GM12875 (cell line): ENCODE data around the gene PHKG1.
"Not testable (repeated sequence)": the region's sequence is repeated elsewhere in the genome, so short reads cannot be mapped to it uniquely, and the experiment has no call there.

Source experiments
- H3K4me3 ChIP-seq: one replicate; pipeline ENCODE4 v1.5.1; 2011; ENCODE audit warnings: low read depth, low read length, control low read depth
- CTCF ChIP-seq: IDR thresholded peaks from 2 replicates; pipeline ENCODE4 v1.5.1; 2011; ENCODE audit warnings: low read depth, mild to moderate bottlenecking, control low read depth, inconsistent platforms, low read length, moderate library complexity, borderline replicate concordance; ENCODE audit not compliant: insufficient read depth

The PHKG1 gene

DNA sequence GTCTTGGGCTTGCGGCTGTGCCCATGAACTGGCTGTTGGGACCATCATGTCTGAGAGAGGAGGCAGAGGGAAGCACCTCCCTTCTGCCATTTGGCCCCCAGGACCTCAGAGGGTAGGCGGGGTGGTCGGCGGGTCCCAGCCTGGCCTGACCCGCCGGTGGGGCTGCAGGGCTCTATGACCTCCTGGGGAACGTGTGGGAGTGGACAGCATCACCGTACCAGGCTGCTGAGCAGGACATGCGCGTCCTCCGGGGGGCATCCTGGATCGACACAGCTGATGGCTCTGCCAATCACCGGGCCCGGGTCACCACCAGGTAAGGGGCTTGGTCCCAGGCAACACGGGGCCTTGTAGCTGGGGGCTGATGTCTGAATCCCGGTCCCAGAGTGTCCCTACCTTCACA is 14.6 kb downstream of the PHKG1 start:
- H3K4me3 ChIP-seq: no peak overlapping the region
- TF ChIP-seq CTCF: no peak

DNA sequence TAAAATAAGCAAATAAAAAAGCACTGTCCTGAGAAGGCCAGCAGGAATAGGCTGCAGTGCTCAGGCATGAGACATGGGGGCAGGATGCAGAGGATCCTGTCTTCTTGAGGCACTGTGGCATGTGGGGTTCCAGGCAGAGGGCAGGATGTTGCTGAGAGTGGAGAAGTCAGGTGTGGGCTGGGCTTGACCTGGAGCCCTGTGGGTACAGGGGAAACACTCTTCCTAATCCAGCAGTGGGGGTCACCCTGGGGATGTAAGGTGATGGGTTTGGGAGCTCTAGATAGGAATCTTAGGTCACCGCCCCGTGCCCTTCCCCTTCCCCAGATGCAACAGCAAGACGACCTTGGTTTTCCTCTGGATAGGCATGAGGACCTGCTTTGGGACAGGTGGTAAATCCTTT is 15.1 kb downstream of the PHKG1 start:
- no peak for TF ChIP-seq CTCF
- no peak overlapping the region for H3K4me3 ChIP-seq

- TF ChIP-seq CTCF: peak; percentile 84
- no peak overlapping the region for H3K4me3 ChIP-seq
Measured at GRCh38 chr7:56074371-56074791, 18.4 kb downstream of the PHKG1 start.

DNA sequence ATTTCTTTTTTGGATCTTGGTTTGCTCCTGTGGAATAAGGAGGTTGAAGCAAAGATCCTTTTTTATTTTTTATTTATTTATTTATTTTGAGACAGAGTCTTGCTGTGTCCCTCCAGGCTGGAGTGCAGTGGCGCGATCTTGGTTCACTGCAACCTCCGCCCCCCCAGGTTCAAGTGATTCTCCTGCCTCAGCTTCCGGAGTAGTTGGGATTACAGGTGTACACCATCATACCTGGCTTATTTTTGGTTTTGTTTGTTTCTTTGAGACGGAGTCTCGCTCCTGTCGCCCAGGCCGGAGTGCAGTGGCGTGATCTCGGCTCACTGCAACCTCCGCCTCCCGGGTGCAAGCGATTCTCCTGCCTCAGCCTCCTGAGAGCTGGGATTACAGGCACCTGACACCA is 26.4 kb downstream of the PHKG1 start:
- not testable (repeated sequence) for H3K4me3 ChIP-seq

GRCh38 chr7:56063882-56064625 is 28.7 kb downstream of the PHKG1 start, which contains the start of gene SUMF2:
TSS of gene SUMF2 (plus strand) at chr7:56064286. CDS start at chr7:56064312, 26 bp downstream.
- H3K4me3 ChIP-seq: peak within 1 kb of the TSS; percentile 95
- peak; percentile 27; the same call in 1 of the 2 replicates for TF ChIP-seq CTCF

GRCh38 chr7:56063500-56063881 is 29.3 kb downstream of the PHKG1 start:
- TF ChIP-seq CTCF: no peak

GRCh38 chr7:56062382-56062781 is 30.4 kb downstream of the PHKG1 start:
- no peak overlapping the region for H3K4me3 ChIP-seq
- TF ChIP-seq CTCF: no peak

More at GRCh38 chr7:56063500-56063881, 29.3 kb downstream of the PHKG1 start:
- H3K4me3 ChIP-seq: no peak overlapping the region

- TF ChIP-seq CTCF: no peak
- no peak overlapping the region for H3K4me3 ChIP-seq
Measured at GRCh38 chr7:56053993-56054392, 38.8 kb downstream of the PHKG1 start.
